Hematopoietic multipotent progenitor cell treated with erythropoietin and hydrocortisone succinate and interleukin-3 and kit ligand, for 8 days (in vitro differentiated cells): ENCODE results near the gene CDR2L.
"Not testable (repeated sequence)": the region's sequence is repeated elsewhere in the genome, so short reads cannot be mapped to it uniquely, and the experiment has no call there.

ENCODE experiments used
- DNase-seq: peaks from one replicate; pipeline ENCODE4 v3.0.0-alpha.2; 2015

The CDR2L gene

GRCh38 chr17:74982663-74983313 lies 4.6 kb upstream of the CDR2L start:
- DNase-seq, result not testable (repeated sequence)

DNA sequence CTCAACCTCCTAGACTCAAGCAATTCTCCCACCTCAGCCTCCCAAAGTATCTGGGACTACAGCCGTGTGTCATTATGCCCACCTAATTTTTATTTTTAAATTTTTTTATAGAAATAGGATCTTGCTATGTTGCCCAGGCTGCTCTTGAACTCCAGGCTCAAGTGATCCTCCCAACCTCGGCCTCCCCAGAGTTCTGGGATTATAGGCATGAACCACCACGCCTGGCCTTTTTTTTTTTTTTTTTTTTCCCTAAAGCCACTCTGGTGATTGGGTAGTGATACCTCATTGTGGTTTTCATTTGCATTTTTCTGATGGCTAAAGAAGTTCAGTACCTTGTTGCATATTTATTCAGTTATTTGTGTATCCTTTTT lies 1.2 kb upstream of the CDR2L start:
- no peak for DNase-seq

- DNase-seq, result peak; percentile 24
These were observed 678 bp downstream of the CDR2L start for GRCh38 chr17:74987909-74988711.

DNA sequence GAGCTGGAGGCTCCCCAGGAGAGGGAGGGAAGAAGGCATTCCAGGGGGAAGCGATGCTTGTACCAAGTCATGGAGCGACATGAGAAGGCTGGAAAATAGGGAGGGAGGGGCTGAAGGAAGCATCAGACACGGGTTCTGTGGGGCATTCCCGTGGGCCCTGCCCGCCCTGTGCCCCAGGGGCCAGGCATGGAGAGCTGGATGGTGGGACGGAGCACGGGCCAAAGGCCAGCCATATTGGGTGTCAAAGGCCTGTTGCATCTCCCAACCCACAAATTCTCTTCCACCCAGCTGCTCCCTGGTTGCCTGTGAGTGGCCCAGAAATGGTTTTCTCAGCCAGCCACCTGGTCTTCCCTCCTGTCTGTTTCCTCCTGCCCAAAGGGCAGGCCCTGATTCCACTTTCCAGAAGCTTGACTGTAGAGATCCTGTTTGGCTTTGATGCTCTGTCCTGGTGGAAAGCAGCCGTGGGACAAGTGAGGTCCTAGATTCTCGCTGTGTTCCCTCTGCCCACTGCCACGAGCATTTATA lies 3.2 kb downstream of the CDR2L start:
- DNase-seq, result no peak

DNA sequence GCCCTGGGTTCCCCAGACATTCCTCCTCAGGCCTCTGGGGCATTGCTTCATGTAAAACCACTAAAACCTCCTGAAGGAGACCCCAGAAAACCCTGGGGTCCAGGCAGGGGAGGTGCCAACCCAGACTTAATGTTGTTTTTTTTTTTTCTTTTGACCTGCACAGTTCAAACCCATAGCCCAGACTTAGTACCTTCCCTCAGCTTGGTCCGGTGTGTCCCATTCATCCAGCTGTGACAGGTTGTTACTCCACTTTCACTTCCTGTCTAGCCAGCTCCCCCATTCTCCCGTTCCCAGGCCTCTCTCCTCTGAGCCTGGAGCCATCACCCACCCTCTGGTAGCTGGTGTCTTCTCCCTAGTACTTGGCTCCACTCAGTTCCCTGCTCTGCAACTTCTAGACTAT lies 4.8 kb downstream of the CDR2L start:
- no peak for DNase-seq

GRCh38 chr17:74994440-74994839 lies 7.0 kb downstream of the CDR2L start:
- DNase-seq, result no peak

- no peak for DNase-seq
These were observed 8.4 kb downstream of the CDR2L start for GRCh38 chr17:74995847-74996246.

- no peak for DNase-seq
These were observed 11.4 kb downstream of the CDR2L start for GRCh38 chr17:74998783-74999182.

- DNase-seq, result no peak
These were observed 12.1 kb downstream of the CDR2L start for GRCh38 chr17:74999523-74999922.

- no peak for DNase-seq
These were observed 14.7 kb downstream of the CDR2L start for GRCh38 chr17:75001915-75002843.

- DNase-seq, result no peak
These were observed 15.9 kb downstream of the CDR2L start for GRCh38 chr17:75003070-75003956.

GRCh38 chr17:75003957-75004355 lies 16.5 kb downstream of the CDR2L start:
- DNase-seq, result no peak

GRCh38 chr17:75004371-75004770 lies 16.9 kb downstream of the CDR2L start:
- DNase-seq, result no peak

GRCh38 chr17:75005291-75005690 lies 17.9 kb downstream of the CDR2L start:
- no peak for DNase-seq

GRCh38 chr17:75006084-75006483 lies 18.7 kb downstream of the CDR2L start:
- not testable (repeated sequence) for DNase-seq

- peak; percentile 80 for DNase-seq
These were observed 19.2 kb downstream of the CDR2L start for GRCh38 chr17:75006653-75007052.

GRCh38 chr17:75008373-75008772 lies 20.9 kb downstream of the CDR2L start:
- no peak for DNase-seq

- no peak for DNase-seq
These were observed 21.8 kb downstream of the CDR2L start for GRCh38 chr17:75009139-75009724.

DNA sequence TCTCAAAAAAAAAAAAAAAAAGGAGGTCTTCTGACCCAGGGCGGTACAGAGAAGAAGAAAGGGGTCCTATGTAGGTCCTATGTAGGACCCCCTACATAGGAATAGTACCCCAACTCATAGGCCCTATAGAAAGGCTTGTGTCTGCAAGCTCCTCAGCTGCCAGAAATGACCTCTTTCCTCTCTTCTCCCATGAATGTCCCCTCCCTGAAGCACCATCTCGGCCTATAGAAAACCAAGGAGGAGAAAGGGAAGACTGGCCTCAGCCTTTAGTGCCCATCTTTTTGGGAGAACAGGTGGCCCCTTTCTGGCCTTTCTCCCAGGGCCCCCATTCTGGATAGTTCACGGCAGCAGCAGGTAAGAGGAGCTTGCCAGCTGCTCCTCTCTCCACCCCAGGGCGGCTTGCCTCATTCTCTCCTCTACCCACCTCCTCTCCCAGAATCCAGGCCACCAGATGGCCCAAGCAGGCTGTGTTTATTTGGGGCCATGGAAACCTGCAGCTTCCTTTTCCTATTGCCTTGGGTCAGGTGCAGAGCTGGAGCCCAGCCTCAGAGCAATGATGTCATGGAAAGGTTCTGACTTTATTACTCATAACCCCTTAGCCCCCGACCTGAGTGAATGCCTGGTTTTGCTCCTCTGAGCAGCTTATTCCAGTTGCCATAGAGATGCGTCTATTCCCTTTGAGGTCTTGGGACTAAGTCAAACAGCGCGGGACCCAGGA lies 23.4 kb downstream of the CDR2L start:
- no peak for DNase-seq

DNA sequence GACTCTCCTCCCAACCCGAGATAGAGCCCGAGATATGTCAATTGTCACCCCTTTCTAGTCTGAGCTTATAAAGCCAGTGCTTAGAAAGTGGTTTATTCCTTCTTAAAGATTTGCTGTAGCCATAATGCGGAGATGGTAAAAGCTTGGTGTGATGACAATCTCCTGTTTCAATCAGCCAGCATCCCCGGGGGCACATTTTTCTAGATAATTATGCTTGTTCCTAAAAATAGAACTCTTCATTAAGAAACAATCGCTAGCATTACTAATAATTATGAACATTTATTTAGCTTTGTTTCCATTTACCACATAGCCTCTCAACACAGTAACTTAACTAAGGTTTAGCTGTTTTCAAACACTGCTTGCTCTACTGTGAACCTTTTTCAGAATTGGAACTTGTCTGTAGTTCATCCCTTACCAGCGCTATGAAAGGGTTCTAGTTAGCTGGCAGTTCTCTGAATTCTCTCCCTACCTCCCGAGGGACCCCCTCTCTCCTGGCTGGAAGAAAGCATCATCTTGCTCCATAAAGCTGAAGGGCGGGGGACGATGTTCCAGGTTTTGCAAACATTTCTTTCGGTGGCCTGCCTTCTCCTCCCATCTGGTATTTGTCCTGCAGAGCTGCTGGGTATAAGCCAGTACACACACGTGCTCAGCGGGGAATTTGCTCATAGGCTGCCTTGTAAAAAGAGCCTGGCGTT lies 24.1 kb downstream of the CDR2L start:
- no peak for DNase-seq

- DNase-seq, result no peak
These were observed 24.6 kb downstream of the CDR2L start for GRCh38 chr17:75012096-75012345.
